Transverse colon (tissue), 4 donors: ENCODE measurements around the gene INPP4B.

Experiments used
- CTCF ChIP-seq, 5 experiments: fragments of 200-600 bp in 3 of 5; fragments of 450-650 bp in 2 of 5; sonication (generic) in 3 of 5; IDR thresholded peaks; 1 replicate in 2 of 5; 2 replicates in 3 of 5; pipeline ENCODE4 v1.5.1; 2016 to 2017; ENCODE audit warnings: antibody characterized with exemption in 5 of 5, inconsistent platforms in 3 of 5, mild to moderate bottlenecking in 2 of 5, moderate library complexity in 1 of 5
- EP300 ChIP-seq: sonication (generic); formaldehyde crosslinking; IDR thresholded peaks from one replicate; pipeline ENCODE4 v1.6.1; 2017; ENCODE audit warnings: antibody characterized with exemption, low read depth
- POLR2A ChIP-seq: fragments of 450-650 bp; IDR thresholded peaks from one replicate; pipeline ENCODE4 v1.6.1; 2016; ENCODE audit warnings: antibody characterized with exemption, mild to moderate bottlenecking, moderate library complexity
- POLR2AphosphoS5 ChIP-seq, 3 donors: sonication (generic); formaldehyde crosslinking; IDR thresholded peaks; one replicate each; pipeline ENCODE4 v1.6.1; 2016; ENCODE audit warnings: antibody characterized with exemption in 3 of 3

- TF ChIP-seq CTCF (IDR thresholded peaks at IDR 0.05) (no peak), POLR2A (no peak), EP300 (no peak), POLR2AphosphoS5 (IDR thresholded peaks at IDR 0.05) (no peak)
These were observed 360.6 kb downstream of the INPP4B start for GRCh38 chr4:142485452-142485851.
